ENCODE measurements around the gene MXRA7.
A peak's percentile ranks its signal among the peaks of the same experiment; 100 is the strongest.
"Not testable (repeated sequence)": the region's sequence is repeated elsewhere in the genome, so short reads cannot be mapped to it uniquely, and the experiment has no call there.

The MXRA7 gene, protein sequence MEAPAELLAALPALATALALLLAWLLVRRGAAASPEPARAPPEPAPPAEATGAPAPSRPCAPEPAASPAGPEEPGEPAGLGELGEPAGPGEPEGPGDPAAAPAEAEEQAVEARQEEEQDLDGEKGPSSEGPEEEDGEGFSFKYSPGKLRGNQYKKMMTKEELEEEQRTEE

DNA sequence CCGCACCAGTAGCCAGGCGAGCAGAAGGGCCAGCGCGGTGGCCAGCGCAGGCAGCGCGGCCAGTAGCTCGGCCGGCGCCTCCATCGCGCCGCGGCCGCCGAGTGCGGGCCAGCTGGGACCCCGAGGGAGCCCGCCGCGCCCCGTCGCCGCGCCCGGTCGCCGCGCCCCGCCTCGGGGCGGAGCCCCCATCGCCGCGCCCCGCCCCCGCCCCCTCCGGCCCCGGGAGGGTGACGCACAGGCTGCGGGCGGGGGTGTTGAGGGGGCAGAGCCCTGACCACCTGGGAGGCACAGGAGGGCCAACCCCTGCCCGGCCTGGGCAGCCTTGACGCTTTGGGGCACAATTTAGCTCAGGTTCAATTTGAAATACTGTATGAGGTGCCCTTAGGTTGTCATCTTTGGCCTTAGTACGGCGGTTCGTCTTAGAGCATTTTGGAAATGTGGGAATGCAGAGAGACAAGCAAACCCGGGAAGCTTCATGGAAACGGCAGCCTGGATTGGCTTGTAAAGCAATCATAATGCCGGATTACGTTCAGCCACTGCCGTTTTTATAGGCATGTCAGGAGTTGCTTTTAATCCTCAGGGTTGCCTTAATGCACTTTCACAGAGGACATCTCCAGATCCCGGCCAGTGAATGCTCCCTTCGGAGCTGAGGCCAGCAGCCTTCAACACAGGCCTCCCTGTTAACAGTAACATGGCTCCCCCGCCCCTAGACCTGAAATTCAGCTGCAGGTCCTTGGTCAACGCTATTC lies at the start of gene MXRA7:
Gene MXRA7, minus strand, starts transcription at position 103 of the 749 bp plus-strand sequence. Its CDS starts 19 bp downstream, at position 84.
- DNase-seq, result peak; percentile 41

DNA sequence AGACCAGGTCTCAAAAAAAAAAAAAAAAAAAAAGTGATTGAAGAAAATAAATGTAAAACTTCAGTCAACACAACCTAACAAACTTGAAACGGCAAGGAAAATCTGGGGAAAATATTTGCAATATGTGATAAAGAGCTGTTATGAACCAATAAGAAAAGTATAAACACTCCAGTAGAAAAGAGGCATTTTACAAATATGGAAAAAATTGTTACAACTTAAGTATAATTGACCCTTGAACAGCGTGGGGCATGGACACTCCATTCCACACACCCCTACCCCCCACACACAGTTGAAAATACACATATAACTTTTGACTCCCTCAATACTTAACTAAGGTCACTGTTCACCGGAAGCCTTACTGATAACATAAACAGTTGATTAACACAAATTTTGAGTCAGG lies 47.8 kb upstream of the MXRA7 start:
- no peak for DNase-seq

DNA sequence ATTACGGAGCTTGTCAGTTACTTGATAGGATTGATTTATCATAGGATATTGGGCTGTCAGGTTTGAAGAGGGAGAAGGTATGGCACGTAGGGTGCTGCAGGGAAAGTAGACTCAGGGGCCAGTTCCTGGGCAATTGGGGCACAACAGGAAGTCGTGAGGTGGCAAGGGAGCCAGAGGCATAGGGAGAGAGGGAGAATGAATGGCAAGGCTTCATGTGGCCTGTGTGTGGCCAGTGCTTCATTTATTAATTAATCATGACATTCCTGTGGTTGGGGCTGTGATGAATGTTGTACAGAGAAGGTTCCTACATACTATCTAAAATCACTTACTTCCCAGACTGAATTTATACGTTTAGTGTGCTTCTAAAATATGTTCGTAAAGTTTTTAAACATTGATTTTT lies 46.5 kb upstream of the MXRA7 start:
- DNase-seq, result no peak

DNA sequence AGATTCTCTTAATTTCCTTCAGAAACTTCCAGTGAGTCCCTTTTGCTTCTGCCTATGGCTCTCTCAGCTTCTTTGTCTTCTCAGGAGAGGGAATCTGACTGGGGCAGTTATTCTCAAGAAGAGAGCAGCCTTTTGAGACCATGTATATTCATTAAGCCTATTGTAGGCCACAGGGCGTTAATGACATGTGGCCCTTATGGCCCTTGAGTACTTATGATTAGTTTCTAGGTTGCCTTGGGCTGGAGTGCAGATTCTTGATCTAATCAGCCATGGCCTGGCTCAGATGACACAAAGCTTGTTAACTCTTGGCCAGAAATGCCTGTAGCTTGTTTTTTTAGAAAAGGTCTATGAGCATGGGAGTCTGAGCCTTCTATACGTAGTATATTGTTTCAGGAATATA lies 44.5 kb upstream of the MXRA7 start:
- DNase-seq, result no peak

DNA sequence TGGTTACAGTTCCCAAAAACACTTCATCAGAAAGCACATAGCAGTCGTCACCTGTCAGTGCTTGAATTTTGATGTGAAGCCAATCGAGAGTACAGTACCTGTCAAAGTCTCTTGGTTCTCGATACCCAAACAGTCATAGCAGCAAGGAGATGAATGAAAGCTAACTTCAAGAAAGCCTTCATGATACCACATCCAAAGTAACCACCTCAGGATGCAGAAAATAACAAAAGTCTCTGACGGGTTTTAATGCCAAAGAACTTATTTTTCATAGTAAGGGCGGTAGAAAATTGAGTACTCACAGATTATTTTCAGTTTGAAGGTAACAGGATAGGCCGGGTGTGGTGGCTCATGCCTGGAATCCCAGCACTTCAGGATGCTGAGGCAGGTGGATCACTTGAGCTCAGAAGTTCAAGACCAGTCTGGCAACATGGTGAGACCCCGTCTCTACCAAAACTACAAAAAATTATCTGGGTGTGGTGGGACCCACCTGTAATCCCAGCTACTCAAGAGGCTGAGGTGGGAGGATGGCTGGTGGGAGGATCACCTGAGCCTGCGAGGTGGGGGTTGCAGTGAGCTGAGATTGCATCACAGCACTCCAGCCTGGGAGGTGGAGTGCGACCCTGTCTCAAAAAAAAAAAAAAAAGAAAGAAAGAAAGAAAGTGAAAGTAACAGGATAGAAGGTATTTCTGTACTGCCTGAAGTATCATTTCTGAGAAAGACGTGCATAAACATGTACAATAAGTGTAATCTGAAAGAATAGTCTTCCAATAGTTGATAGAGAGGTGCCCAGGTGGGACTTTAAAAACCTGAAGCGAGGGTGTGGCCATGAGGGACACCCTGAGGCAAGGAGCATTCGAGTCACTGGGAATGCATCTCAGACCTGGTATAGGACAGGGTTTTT lies 42.5 kb upstream of the MXRA7 start:
- no peak for DNase-seq

DNA sequence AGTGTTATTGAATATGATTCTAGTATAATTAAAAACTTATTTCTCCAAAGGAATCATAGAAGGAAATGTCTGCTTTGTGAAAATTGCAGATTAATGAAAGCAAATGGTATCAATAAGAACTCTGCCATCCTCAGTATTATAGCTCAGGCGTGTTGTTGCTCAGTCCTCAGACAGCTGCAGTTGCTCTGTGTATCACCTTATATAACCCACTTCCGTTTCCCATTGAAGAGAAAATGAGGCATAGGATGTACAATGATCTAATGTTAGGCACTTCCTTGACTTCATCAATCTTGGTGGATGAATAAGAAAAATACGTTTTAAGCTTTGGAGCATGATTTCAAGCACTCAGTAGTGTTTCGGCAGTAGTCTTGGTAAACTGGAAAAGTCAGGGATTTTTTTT lies 41.2 kb upstream of the MXRA7 start:
- DNase-seq, result no peak

DNA sequence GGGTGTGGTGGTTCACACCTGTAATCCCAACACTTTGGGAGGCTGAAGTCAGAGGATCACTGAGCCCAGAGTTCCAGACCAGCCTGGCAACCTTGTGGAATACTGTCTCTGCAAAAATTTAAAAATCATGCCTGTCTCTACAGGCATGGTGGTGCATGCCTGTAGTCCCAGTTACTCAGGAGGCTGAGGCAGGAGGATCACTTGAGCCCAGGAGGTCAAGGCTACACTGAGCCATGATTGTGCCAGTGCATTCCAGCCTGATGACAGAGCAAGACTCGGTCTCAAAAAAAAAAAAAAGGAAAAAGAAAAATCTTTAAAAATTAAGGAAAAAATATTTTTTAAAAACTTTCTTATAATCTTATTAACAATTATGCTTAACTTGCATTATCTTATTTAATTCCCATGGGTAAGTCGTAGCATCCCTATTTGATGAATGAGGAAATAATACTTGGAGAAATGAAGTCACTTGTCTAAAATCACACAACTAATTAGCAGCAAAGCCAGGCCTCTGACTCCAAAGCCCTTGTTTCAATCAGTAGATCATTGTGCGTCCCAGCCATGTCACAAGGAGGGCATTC lies 40.7 kb upstream of the MXRA7 start:
- DNase-seq, result no peak

DNA sequence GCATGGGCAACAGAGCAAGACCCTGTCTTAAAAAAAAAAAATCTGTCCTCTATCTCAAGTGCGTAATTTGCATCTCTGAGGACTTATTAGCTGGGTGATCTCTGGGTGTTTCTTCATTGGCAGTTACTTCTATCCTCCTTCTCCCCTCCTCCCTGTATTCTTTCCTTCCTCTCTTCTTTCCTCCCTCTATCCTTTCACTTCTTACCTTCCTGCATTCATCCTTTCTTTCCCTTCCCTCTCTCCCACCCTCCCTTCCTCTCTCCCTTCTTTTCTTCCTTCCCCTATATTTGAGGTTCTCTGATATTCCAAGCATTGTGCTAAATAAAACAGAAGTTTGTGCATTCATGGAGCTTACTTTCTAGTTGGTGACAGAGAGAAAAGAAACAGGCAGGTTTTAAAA lies 37.9 kb upstream of the MXRA7 start:
- DNase-seq, result no peak

DNA sequence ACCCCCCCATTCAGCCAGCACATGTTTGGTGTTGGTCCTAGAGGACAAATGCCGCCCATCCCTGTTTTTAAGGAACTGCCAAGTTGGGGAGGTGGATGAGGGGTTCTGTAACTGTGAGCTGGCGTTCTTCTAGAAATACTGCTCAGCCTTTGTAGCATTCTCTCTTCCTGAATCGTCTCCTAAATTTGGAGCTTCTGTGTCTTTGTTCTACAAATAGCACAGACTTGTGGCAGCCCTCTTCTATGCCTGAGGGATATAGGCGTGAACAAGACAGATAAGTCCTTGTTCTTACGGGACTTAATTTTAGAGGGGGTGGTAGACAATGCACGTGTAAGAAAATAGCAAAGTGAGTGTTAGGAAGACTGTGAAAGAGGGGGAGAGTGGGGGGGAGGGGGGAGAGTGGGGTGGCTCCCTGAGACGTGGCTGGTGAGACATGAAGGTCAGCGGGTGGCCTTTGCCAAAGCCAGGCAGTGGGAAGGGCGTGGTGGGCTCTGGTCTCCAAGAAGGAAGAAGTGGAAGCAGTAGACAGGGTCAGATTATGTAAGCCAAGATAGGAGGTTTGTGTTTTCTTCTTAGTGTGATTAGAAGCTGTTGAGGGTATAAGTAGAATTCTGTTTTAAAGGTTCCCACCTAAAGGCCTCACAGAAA lies 37.1 kb upstream of the MXRA7 start:
- DNase-seq, result no peak

DNA sequence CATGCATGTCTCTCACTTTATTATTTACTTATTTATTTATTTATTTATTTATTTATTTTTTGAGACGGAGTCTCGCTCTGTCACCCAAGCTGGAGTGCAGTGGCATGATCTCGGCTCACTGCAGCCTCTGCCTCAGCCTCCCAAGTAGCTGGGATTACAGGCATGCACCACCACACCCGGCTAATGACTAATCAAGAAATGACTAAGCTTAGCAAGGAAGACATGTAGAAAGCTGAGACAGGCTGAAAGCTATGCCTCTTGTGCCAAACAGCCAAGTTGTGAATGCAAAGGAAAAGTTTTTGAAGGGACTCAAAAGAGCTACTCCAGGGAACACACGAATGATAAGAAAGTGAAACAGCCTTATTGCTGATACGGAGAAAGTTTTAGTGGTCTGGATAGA lies 35.0 kb upstream of the MXRA7 start:
- DNase-seq, result not testable (repeated sequence)

DNA sequence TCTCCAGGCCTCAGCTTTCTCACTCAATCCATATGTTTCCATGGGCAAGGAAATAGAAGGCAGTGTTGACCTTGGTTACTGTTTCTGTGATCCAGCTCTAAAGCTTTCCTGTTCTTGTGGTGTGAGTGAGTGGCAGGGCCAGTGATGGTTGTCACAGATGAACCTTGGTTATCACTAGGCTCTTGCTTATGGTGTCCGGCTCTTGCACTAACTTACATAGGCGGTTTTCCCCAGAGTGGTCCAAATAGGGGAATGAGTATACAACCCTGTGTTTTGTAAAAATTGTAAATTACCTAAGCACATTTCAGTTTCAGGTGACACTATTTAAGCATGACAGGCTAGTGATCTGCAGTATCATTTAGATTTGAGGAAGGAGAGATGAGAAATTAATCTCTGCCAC lies 34.0 kb upstream of the MXRA7 start:
- DNase-seq, result no peak

DNA sequence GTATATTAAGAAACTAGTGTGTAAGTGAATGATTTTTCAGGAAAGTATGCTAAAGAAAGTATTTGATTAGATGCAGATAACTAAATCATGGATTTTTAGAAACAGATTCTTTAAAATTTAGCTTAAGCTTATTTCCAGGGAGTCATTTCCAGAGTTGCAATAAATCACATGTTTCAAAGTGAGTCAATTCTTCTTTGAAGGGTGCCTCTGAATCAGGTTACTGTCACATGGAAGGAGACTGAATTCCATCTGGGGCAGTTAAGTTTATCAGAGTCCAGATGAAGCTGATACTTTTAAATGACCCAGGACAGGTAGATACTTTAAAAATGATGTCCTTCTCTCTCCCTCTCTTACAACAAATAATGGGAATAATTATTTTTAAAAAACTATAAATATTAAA lies 32.2 kb upstream of the MXRA7 start:
- DNase-seq, result no peak

DNA sequence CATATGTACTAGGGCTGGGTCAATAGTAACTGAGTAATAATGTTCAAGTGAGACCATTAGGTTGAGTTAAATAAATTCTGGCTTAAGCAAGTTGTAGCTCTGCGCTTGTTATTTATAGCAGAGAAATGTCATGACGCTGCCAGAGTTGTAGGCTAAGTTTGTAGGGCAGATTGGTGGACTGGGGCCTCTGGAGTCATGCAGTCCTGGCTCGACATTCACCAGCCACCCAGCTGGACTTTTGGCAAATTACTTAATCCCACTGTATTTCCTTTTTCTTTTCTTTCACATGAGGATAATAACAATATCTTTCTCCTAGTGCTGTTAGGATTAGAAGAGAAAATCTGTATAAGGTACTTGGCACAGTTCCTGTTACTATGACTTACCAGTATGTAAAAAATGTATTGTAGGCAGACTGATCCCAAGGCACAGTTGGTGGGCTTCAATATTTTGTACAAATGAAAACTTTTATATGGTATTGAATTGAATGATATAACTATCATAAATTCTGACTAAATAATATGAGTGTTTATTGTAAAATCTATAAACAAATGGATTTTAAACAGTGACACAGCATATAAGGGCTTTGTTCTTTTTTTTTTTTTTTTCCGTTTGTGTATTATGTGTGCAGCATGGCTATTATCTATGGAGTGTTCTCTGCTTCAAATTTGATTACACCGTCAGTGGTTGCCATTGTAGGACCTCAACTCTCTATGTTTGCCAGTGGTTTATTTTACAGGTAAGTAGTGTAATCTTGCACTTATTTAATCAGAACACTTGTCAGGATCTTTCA lies 29.8 kb upstream of the MXRA7 start:
- DNase-seq, result no peak

DNA sequence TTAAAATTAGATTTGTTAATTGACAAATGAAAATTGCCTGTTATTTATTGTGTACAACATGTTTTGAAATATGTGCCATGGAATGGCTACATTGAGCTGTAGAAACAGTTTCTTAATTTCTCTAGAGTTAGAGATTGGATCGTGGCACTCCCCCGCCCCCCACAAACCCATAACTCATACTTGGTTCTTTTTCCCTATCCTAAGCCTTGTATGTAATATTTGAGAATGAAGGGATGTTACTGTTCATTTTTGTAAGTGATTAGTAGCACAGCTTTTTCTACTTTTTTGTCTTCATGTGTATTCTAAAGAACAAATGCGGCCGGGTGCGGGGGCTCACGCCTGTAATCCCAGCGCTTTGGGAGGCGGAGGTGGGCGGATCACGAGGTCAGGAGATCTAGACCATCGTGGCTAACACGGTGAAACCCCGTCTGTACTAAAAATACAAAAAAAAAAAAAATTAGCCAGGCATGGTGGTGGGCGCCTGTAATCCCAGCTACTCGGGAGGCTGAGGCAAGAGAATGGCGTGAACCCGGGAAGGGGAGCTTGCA lies 28.9 kb upstream of the MXRA7 start:
- not testable (repeated sequence) for DNase-seq

DNA sequence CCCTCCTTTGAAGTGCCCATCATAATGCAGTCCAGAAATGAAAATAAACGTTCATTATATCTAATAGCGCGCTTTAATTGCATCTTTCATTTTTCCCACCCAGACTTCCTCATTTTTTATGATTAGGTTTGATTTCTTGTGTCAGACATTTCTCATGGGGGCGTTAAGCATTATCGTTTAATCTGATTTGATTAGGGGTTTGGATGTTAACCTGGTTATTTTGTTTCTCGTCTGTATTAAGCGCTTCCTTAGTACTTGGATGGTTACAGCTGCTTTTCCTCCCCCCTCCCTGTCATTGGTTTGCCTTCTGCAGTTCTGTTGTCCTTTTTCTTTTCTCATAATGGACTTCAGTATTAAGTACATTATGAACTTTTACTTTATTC lies 27.7 kb upstream of the MXRA7 start:
- no peak for DNase-seq

DNA sequence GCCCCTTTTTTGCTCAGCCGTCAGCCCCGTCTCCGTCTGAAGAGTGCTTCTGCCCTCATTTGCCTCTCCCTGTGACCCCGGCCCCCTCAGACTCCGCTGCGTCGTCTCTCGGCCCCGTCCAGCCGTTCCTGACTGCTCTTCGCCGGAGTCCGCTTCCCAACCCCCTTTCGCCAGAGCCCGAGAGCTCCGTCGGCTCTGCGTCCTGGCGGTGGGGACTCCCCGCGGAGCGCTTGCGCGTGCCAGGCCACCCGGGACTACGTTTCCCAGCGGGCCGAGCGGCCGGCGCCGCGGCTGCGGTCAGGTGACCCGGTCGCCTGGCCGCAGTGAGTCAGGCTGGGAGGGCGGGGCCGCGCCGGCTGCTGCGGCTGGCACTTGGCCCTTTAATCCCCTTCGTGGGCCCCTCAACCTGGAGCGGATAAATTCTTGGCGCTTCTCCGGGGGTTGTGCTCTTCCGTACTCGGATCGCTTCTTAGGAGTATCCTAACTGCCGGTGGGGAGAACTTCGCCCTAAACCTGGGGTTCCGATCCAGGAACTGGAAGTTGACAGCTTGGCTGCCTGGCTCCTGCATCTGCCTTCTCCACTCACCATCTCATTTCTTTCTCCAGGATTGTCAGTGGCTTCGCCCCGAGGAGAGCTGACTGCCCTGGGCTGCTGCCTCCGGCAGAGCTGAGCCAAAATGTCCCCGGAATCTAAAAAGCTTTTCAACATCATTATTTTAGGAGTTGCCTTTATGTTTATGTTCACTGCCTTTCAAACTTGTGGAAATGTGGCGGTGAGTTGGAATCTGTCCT lies 27.1 kb upstream of the MXRA7 start, which contains the start of gene MFSD11:
Gene MFSD11, plus strand, starts transcription at position 444 of the 792 bp plus-strand sequence. Its CDS starts 234 bp downstream, at position 678.
- peak; percentile 88 for DNase-seq

DNA sequence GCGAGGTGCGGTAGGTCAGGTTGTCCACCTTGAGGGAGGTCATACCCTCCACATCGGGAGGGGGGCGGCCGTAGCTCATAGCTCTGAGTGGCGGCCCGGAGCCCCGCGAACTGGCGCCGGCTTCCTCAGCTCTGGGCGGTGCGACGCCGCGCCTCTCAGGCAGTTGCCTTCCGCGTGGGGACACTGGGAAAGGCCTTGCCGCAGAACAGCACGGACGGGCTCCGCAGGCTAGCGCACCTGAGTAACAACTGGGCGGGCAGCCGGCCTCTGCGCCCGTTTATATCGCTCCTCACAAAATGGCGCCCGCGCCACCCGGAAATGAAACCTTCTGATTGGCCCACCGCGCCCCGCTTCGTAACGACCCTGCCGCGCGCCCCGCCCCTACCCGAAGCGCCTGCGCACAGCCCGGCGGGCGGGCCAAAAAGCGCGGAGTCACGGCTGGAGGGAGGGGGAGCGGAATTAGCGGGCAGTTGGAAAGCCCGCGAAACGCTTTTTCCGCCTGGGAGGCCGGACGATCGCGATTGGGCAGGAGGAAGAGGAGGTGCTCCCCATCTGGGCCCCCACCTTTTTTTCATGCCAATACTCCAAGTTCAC lies 26.4 kb upstream of the MXRA7 start, which contains the start of gene SRSF2:
Gene SRSF2, minus strand, starts transcription at position 250 of the 594 bp plus-strand sequence. Its CDS starts 171 bp downstream, at position 79.
- DNase-seq, result peak; percentile 99

DNA sequence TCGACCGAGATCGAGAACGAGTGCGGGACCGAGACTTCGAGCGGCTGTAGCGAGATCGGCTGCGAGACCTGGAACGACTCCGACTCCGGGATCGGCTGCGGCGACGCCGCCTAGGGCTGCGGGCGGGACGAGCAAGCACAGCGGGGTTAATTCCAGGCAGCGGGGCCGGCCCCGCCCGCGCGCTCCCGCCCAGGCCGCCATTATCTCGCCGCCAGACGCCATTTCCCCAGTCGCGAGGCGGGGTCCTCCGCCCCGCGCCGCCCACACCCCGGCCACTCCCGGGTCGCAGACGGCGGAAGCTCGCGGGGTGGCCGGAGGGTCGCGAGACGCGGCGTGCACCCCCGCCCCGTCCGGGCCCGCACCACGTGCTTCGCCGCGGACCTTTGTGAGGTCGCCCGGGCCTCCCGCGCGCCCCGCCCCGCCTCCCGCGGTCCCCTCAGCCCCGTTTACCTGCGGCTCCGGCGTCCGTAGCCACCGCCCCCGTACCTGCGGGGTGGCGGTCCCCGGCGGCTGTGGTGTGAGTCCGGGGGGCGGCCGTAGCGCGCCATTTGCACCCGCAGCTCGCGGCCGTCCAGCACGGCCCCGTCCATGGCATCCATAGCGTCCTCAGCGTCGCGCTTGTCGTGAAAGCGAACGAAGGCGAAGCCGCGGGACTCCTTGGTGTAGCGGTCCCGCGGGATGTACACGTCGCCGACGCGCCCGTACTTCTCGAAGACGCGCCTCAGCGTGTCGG lies 25.8 kb upstream of the MXRA7 start:
- DNase-seq, result peak; percentile 57

DNA sequence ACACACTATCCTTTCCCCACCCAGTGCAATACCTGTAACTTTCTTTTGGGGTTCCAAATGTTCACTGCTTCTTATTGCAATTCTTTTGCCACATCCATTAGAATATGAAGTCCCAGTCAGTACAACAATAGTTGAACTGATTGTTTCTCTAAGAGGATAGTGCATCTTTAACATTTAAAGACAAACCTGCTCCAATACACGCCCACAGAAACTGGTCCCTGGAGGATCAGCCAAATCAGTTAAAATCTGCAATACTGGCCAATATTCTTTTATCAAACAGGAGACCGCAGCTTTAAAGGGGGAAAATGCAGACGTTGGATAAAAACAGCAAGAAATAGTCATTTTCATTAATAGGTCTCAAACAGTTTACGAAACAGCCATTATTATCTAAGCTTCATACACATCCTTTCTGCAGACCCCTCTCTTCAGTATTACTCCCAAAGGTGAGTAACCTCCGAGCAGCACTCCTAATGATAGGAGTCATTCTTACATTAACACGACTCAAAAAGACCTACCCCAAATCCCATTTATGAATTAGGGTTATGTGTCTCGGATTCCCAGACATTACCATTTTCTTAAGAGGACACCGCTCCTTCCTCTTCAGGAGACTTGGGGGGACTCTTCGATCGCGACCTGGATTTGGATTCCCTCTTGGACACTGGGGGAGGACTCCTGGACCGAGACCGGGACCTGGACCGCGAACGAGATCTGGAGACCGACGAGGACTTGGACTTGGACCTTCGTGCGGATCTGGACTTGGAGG lies 25.0 kb upstream of the MXRA7 start:
- no peak for DNase-seq

Measured in activated CD4-positive, alpha-beta T cell treated with anti-CD3 and anti-CD28 coated beads for 1 hour (primary cell).